HL-60 (cell line): ENCODE data around the gene AGPAT4.

Source experiments
- DNase-seq, 2 experiments: peaks; one replicate each; pipeline ENCODE4 v3.0.0-alpha.2; 2010 to 2020; ENCODE audit warnings: low read depth in 1 of 2, low spot score in 1 of 2
- H3K27ac ChIP-seq: fragments of 250-450 bp; sonication (Bioruptor Pico); replicated peaks from 2 replicates; pipeline ENCODE4 v1.5.1; 2020; ENCODE audit warnings: mild to moderate bottlenecking, moderate library complexity
- H3K27me3 ChIP-seq: fragments of 250-450 bp; sonication (Bioruptor Pico); 2 replicates; pipeline ENCODE4 v1.5.1; 2021; ENCODE audit warnings: mild to moderate bottlenecking, moderate library complexity; ENCODE audit not compliant: insufficient read depth, poor library complexity, severe bottlenecking
- H3K4me3 ChIP-seq: replicated peaks from 2 replicates; pipeline ENCODE4 v1.5.1; 2011; ENCODE audit warnings: mild to moderate bottlenecking, control low read depth, low read length; ENCODE audit not compliant: insufficient read depth
- GABPA ChIP-seq: IDR thresholded peaks from 2 replicates; pipeline ENCODE4 v1.6.1; 2012; ENCODE audit warnings: low read depth
- POLR2AphosphoS5 ChIP-seq: IDR thresholded peaks from 2 replicates; pipeline ENCODE4 v1.6.1; 2012; ENCODE audit warnings: low read depth
- SPI1 ChIP-seq: IDR thresholded peaks from 2 replicates; pipeline ENCODE4 v1.6.1; 2012; ENCODE audit warnings: low read depth, mild to moderate bottlenecking, borderline replicate concordance
- TF ChIP-seq, protein P1 (sequence below): IDR thresholded peaks from 2 replicates; pipeline ENCODE4 v1.6.1; 2012; ENCODE audit warnings: low read depth; ENCODE audit not compliant: insufficient replicate concordance
- TF ChIP-seq, protein P2 (sequence below): IDR thresholded peaks from one replicate; pipeline ENCODE4 v1.5.1; 2011; ENCODE audit warnings: low read length, control low read depth, inconsistent platforms; ENCODE audit not compliant: insufficient read depth

The AGPAT4 gene

DNA sequence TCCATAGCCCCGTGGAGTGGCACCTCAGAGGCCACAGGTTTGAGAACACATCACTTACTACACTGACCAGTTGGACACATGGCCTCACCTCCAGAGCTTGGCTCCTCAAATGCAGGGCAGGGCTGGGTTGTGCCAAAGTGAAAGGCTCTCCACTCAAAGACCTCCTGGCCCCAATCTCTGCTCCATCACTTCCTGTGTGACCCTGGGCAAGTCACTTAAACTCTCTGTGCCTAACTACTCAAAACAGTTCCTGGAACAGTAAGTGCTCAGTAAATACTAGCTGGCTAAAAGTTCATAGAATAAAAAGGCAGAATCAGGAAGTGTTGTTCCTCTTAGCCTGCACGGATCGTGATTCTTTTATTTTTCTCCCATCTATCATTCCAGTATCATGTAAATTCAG, 50.2 kb downstream of the AGPAT4 start:
- Histone ChIP-seq H3K27ac (no peak overlapping the region), H3K27me3 (no peaks in the 10 kb centered on the region), H3K4me3 (no peak overlapping the region)
- TF ChIP-seq POLR2AphosphoS5 (no peak), SPI1 (no peak), GABPA (no peak)
- TF ChIP-seq, protein P1, sequence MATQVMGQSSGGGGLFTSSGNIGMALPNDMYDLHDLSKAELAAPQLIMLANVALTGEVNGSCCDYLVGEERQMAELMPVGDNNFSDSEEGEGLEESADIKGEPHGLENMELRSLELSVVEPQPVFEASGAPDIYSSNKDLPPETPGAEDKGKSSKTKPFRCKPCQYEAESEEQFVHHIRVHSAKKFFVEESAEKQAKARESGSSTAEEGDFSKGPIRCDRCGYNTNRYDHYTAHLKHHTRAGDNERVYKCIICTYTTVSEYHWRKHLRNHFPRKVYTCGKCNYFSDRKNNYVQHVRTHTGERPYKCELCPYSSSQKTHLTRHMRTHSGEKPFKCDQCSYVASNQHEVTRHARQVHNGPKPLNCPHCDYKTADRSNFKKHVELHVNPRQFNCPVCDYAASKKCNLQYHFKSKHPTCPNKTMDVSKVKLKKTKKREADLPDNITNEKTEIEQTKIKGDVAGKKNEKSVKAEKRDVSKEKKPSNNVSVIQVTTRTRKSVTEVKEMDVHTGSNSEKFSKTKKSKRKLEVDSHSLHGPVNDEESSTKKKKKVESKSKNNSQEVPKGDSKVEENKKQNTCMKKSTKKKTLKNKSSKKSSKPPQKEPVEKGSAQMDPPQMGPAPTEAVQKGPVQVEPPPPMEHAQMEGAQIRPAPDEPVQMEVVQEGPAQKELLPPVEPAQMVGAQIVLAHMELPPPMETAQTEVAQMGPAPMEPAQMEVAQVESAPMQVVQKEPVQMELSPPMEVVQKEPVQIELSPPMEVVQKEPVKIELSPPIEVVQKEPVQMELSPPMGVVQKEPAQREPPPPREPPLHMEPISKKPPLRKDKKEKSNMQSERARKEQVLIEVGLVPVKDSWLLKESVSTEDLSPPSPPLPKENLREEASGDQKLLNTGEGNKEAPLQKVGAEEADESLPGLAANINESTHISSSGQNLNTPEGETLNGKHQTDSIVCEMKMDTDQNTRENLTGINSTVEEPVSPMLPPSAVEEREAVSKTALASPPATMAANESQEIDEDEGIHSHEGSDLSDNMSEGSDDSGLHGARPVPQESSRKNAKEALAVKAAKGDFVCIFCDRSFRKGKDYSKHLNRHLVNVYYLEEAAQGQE = no peak
- TF ChIP-seq, protein P2, sequence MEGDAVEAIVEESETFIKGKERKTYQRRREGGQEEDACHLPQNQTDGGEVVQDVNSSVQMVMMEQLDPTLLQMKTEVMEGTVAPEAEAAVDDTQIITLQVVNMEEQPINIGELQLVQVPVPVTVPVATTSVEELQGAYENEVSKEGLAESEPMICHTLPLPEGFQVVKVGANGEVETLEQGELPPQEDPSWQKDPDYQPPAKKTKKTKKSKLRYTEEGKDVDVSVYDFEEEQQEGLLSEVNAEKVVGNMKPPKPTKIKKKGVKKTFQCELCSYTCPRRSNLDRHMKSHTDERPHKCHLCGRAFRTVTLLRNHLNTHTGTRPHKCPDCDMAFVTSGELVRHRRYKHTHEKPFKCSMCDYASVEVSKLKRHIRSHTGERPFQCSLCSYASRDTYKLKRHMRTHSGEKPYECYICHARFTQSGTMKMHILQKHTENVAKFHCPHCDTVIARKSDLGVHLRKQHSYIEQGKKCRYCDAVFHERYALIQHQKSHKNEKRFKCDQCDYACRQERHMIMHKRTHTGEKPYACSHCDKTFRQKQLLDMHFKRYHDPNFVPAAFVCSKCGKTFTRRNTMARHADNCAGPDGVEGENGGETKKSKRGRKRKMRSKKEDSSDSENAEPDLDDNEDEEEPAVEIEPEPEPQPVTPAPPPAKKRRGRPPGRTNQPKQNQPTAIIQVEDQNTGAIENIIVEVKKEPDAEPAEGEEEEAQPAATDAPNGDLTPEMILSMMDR = no peak
- DNase-seq = no peak

DNA sequence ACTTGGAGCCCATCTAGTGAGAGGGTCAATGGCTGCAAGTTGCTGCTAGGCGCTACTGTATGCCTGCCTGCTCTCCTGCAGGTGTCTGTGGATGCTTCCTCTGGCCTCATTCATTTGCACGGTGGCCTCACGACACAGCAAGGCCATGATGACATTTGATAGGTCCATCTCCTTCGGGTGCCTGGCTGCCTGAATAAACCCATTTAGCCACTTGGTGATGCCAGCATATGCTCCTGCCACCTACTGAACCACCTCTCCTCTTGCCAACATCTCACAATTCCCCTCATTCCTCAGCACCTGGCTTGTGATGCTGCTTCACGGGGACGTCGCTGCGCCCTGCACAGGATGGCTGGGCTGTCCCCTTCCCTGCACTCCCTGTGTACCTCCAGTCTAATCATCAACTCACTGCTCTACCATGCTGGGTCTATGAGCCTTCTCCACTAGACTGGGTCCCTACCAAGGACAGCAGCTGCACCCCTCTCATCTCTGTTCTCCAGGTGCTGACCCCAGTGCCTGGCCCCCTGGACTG, 51.1 kb downstream of the AGPAT4 start:
- DNase-seq = no peak
- TF ChIP-seq, protein P2 = no peak
- no peak for TF ChIP-seq POLR2AphosphoS5
- TF ChIP-seq GABPA = no peak
- TF ChIP-seq, protein P1 = no peak
- no peak for TF ChIP-seq SPI1
- Histone ChIP-seq H3K4me3 (no peak overlapping the region), H3K27me3 (no peaks in the 10 kb centered on the region), H3K27ac (no peak overlapping the region)

DNA sequence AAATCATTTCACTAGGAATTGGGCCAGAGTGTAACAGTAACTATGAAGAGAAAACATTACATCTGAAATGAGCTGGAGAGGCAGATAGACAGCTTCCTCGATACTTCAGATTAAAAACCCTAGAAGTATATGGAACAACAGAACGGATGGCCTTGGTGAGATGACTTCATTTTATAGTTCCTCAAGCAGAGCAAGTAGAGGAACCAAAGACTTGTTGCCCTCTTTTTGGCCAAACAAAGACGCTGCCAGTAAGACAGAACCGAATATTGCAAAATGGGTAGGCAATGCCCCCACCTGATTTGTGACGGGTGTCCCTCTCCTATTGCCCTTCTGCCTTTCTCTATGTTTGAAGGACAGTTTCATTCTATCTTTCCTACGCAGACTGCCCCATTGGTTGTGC, 53.5 kb downstream of the AGPAT4 start:
- no peak overlapping the region for H3K27ac ChIP-seq
- H3K4me3 ChIP-seq = no peak overlapping the region
- no peaks in the 10 kb centered on the region for H3K27me3 ChIP-seq
- TF ChIP-seq GABPA = no peak
- TF ChIP-seq, protein P2 = no peak
- TF ChIP-seq, protein P1 = no peak
- TF ChIP-seq POLR2AphosphoS5 = no peak
- no peak for TF ChIP-seq SPI1
- DNase-seq = no peak
